ENCODE results near the gene NIPAL1.

NIPAL1 gene

DNA sequence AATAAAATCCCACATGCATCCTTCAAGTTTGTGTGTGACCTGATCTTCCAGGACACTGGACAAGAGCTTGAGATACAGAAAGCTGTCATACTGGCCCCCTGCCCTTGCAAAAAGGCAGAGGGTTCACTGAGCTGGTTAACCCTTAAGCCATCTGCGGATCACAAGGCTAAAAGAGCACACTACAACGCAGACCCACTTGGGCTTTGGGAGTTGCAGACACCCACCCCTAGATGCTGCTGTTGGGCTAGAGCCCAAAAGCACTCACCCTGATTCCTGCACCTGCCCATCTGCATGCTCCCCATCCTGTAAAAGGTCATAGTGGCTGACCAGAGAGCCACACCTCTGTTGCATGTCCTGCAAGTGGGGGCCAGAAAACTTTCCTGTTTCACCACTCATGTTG is 66.4 kb downstream of the NIPAL1 start:
- TF ChIP-seq, protein P1, sequence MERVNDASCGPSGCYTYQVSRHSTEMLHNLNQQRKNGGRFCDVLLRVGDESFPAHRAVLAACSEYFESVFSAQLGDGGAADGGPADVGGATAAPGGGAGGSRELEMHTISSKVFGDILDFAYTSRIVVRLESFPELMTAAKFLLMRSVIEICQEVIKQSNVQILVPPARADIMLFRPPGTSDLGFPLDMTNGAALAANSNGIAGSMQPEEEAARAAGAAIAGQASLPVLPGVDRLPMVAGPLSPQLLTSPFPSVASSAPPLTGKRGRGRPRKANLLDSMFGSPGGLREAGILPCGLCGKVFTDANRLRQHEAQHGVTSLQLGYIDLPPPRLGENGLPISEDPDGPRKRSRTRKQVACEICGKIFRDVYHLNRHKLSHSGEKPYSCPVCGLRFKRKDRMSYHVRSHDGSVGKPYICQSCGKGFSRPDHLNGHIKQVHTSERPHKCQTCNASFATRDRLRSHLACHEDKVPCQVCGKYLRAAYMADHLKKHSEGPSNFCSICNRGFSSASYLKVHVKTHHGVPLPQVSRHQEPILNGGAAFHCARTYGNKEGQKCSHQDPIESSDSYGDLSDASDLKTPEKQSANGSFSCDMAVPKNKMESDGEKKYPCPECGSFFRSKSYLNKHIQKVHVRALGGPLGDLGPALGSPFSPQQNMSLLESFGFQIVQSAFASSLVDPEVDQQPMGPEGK (CRISPR knock-in tag; IDR thresholded peaks at IDR 0.05; ENCODE audit: borderline replicate concordance), result no peak
- no peak for TF ChIP-seq ZFP30 (CRISPR knock-in tag; IDR thresholded peaks at IDR 0.05)
- no peak for TF ChIP-seq ESRRG (CRISPR knock-in tag; IDR thresholded peaks at IDR 0.05)
- no peak for TF ChIP-seq OSR1 (CRISPR knock-in tag; IDR thresholded peaks at IDR 0.05)
- TF ChIP-seq CREB5 (CRISPR knock-in tag; IDR thresholded peaks at IDR 0.05; ENCODE audit: low read depth), result no peak
- TF ChIP-seq, protein P2, sequence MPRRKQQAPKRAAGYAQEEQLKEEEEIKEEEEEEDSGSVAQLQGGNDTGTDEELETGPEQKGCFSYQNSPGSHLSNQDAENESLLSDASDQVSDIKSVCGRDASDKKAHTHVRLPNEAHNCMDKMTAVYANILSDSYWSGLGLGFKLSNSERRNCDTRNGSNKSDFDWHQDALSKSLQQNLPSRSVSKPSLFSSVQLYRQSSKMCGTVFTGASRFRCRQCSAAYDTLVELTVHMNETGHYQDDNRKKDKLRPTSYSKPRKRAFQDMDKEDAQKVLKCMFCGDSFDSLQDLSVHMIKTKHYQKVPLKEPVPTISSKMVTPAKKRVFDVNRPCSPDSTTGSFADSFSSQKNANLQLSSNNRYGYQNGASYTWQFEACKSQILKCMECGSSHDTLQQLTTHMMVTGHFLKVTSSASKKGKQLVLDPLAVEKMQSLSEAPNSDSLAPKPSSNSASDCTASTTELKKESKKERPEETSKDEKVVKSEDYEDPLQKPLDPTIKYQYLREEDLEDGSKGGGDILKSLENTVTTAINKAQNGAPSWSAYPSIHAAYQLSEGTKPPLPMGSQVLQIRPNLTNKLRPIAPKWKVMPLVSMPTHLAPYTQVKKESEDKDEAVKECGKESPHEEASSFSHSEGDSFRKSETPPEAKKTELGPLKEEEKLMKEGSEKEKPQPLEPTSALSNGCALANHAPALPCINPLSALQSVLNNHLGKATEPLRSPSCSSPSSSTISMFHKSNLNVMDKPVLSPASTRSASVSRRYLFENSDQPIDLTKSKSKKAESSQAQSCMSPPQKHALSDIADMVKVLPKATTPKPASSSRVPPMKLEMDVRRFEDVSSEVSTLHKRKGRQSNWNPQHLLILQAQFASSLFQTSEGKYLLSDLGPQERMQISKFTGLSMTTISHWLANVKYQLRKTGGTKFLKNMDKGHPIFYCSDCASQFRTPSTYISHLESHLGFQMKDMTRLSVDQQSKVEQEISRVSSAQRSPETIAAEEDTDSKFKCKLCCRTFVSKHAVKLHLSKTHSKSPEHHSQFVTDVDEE (CRISPR knock-in tag; IDR thresholded peaks at IDR 0.05), result no peak
- TF ChIP-seq ZNF70 (CRISPR knock-in tag; IDR thresholded peaks at IDR 0.05), result no peak
- TF ChIP-seq RARB (CRISPR knock-in tag; IDR thresholded peaks at IDR 0.05), result no peak
- TF ChIP-seq TCF4 (CRISPR knock-in tag; IDR thresholded peaks at IDR 0.05; ENCODE audit: borderline replicate concordance), result no peak
- no peak for TF ChIP-seq ISL1 (CRISPR knock-in tag; IDR thresholded peaks at IDR 0.05)
- no peak for TF ChIP-seq ZFP3 (CRISPR knock-in tag; IDR thresholded peaks at IDR 0.05)
- TF ChIP-seq CSRNP3 (CRISPR knock-in tag; IDR thresholded peaks at IDR 0.05), result no peak
- TF ChIP-seq CSDC2 (CRISPR knock-in tag; IDR thresholded peaks at IDR 0.05), result no peak
- no peak for TF ChIP-seq PPARA (CRISPR knock-in tag; IDR thresholded peaks at IDR 0.05; ENCODE audit: borderline replicate concordance)
- ATAC-seq, result no peak

DNA sequence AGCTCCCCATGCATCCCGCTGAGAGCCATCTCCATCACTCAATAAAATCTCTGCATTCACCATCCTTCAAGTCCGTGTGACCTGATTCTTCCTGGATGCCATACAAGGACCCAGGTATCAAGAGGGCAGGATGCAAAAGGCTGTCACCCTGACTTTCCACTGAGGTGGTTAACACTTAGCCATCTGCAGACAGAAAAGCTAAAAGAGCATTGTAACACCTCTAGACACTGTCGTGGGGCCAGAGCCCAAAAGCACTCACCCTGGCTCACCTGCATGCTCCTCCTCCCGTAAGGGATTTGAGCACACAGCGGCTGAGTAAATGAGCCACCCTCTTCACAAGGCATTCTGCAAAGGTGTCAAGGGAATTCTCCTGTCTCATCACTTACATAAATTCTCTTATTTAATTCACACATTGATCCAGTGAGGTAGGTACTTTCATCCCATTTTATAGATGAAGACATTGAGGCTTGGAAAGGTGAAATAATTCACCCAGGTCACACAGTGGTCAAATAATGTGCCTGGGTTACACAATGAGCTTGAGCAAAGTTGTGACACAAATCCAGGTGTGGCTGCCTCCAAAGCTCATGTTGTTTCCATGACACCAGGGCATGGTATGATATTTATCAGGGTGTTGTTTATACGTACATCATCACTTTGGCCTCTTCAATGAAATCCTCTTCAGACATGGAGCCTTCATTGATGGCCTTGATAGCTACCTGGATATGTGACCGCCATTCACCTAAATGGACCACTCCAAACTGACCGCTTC is 69.4 kb downstream of the NIPAL1 start:
- TF ChIP-seq GLIS3 (CRISPR knock-in tag; IDR thresholded peaks at IDR 0.05), result no peak
- TF ChIP-seq ZNF8 (CRISPR knock-in tag; IDR thresholded peaks at IDR 0.05), result no peak
- no peak for TF ChIP-seq TCF4 (CRISPR knock-in tag; IDR thresholded peaks at IDR 0.05; ENCODE audit: borderline replicate concordance)
- no peak for TF ChIP-seq SNAI2 (CRISPR knock-in tag; IDR thresholded peaks at IDR 0.05)
- no peak for TF ChIP-seq OSR1 (CRISPR knock-in tag; IDR thresholded peaks at IDR 0.05)
- no peak for TF ChIP-seq CREB5 (CRISPR knock-in tag; IDR thresholded peaks at IDR 0.05; ENCODE audit: low read depth)

More for the DNA sequence above, 69.4 kb downstream of the NIPAL1 start:
- no peak for ATAC-seq
